Smooth muscle cell (in vitro differentiated cells): ENCODE data around the gene TBL1XR1. TPM values are rescaled to one million over a fixed set of nuclear protein-coding genes. Genes with fewer than 3 reads are reported as not detected.

ENCODE experiments used
- DNase-seq: peaks from one replicate; lab custom pipeline; 2025; ENCODE audit not compliant: unreplicated experiment; lab: John Stamatoyannopoulos, UW
- H2AFZ ChIP-seq: fragments of 200-600 bp; sonication (generic); 2 replicates; pipeline ENCODE4 v1.6.0; 2016; ENCODE audit warnings: antibody characterized with exemption, low read depth, mild to moderate bottlenecking
- H3F3A ChIP-seq: fragments of 200-600 bp; sonication (generic); 2 replicates; pipeline ENCODE4 v1.6.0; 2017; ENCODE audit warnings: antibody characterized with exemption, low read depth
- H3K27ac ChIP-seq: fragments of 200-600 bp; sonication (generic); 2 replicates; pipeline ENCODE4 v1.5.1; 2016; ENCODE audit warnings: low read depth, mild to moderate bottlenecking
- H3K27me3 ChIP-seq: fragments of 200-600 bp; sonication (generic); 2 replicates; pipeline ENCODE4 v1.6.1; 2016; ENCODE audit warnings: low read depth, mild to moderate bottlenecking
- H3K36me3 ChIP-seq: fragments of 200-600 bp; sonication (generic); 2 replicates; pipeline ENCODE4 v1.5.1; 2016; ENCODE audit warnings: low read depth
- H3K4me1 ChIP-seq: fragments of 200-600 bp; sonication (generic); 2 replicates; pipeline ENCODE4 v1.5.1; 2016; ENCODE audit warnings: low read depth
- H3K4me2 ChIP-seq: fragments of 200-600 bp; sonication (generic); 2 replicates; pipeline ENCODE4 v1.6.0; 2016; ENCODE audit warnings: mild to moderate bottlenecking
- H3K4me3 ChIP-seq: fragments of 200-600 bp; sonication (generic); 2 replicates; pipeline ENCODE4 v1.5.1; 2016; ENCODE audit warnings: mild to moderate bottlenecking
- H3K79me2 ChIP-seq: fragments of 200-600 bp; sonication (generic); 2 replicates; pipeline ENCODE4 v1.6.0; 2016; ENCODE audit warnings: low read depth, mild to moderate bottlenecking
- H3K9ac ChIP-seq: fragments of 200-600 bp; sonication (generic); 2 replicates; pipeline ENCODE4 v1.6.0; 2016; ENCODE audit warnings: low read depth
- H3K9me3 ChIP-seq: fragments of 200-600 bp; sonication (generic); replicated peaks from 2 replicates; pipeline ENCODE4 v1.5.1; 2016; ENCODE audit warnings: low read depth
- H4K20me1 ChIP-seq: fragments of 200-600 bp; sonication (generic); 2 replicates; pipeline ENCODE4 v1.6.0; 2016; ENCODE audit warnings: low read depth
- CTCF ChIP-seq: fragments of 200-600 bp; sonication (generic); IDR thresholded peaks from 2 replicates; pipeline ENCODE4 v1.5.1; 2017; ENCODE audit warnings: borderline replicate concordance, mild to moderate bottlenecking, antibody characterized with exemption; ENCODE audit not compliant: insufficient read depth, poor library complexity, severe bottlenecking
- WGBS: methylation state at CpG from one replicate; pipeline ENCODE4 v1.1.7; 2016; ENCODE audit warnings: low lambda C conversion rate; 5-methylcytosine and 5-hydroxymethylcytosine counted together
- polyA plus RNA-seq: library from polyadenylated mRNA; unstranded; fragments of >200 nt; fragmentation: Nextera tagmentation; extraction: Ambion mirVana; gene quantifications from 2 replicates; pipeline ENCODE4 v1.2.1, GENCODE V29; 2016
- total RNA-seq: library from RNA; depleted of rRNA; stranded (reverse); fragments of >200 nt; gene quantifications from 2 replicates; pipeline ENCODE4 v1.2.3, GENCODE V29; 2014

TBL1XR1 gene
- total and polyA plus RNA-seq, 2 experiments from 2014 or later, result 19.9 to 115 TPM

GRCh38 chr3:177137774-177138705 is 59.2 kb downstream of the TBL1XR1 start:
- no peak for DNase-seq
- H3K9me3 ChIP-seq, result no peaks in the 10 kb centered on the region
- H3K27me3 ChIP-seq, result no peaks in the 10 kb centered on the region
- TF ChIP-seq CTCF, result no peak
- H4K20me1 ChIP-seq, result peaks cover 97% of the 10 kb centered on the region
- no peak overlapping the region for H2AFZ ChIP-seq
- 96% methylated on average over 7 of the region's 7 CpGs for WGBS
- no peaks in the 10 kb centered on the region for H3K36me3 ChIP-seq
- H3K4me2 ChIP-seq, result no peak overlapping the region
- no peak overlapping the region for H3K9ac ChIP-seq
- H3K4me1 ChIP-seq, result peaks cover 2% of the 10 kb centered on the region
- no peaks in the 10 kb centered on the region for H3F3A ChIP-seq
- H3K4me3 ChIP-seq, result no peak overlapping the region
- H3K79me2 ChIP-seq, result peaks cover 99% of the 10 kb centered on the region
- H3K27ac ChIP-seq, result peak overlapping the region; percentile 77

- DNase-seq, result no peak
- Histone ChIP-seq H3K36me3 (no peaks in the 10 kb centered on the region), H3K4me1 (no peaks in the 10 kb centered on the region), H3K79me2 (peaks cover 99% of the 10 kb centered on the region), H3K9me3 (no peaks in the 10 kb centered on the region), H2AFZ (no peak overlapping the region), H3K9ac (peak overlapping the region; percentile 53), H3K27me3 (no peaks in the 10 kb centered on the region), H3F3A (no peaks in the 10 kb centered on the region), H3K4me2 (no peak overlapping the region), H3K27ac (peak overlapping the region; percentile 77), H4K20me1 (peaks cover 97% of the 10 kb centered on the region), H3K4me3 (no peak overlapping the region)
- 66% methylated on average over 6 of the region's 6 CpGs for WGBS
- TF ChIP-seq CTCF, result no peak
Observed at GRCh38 chr3:177136741-177137140, 60.5 kb downstream of the TBL1XR1 start.

- H3K9ac ChIP-seq, result peak overlapping the region; percentile 33
- H3K79me2 ChIP-seq, result peaks cover 99% of the 10 kb centered on the region
- no peak overlapping the region for H3K4me3 ChIP-seq
- no peaks in the 10 kb centered on the region for H3F3A ChIP-seq
- H3K27ac ChIP-seq, result peak overlapping the region; percentile 77
- no peaks in the 10 kb centered on the region for H3K27me3 ChIP-seq
- H4K20me1 ChIP-seq, result peaks cover 97% of the 10 kb centered on the region
- no peaks in the 10 kb centered on the region for H3K9me3 ChIP-seq
- no peak overlapping the region for H3K4me2 ChIP-seq
- no peak for TF ChIP-seq CTCF
- H3K4me1 ChIP-seq, result no peaks in the 10 kb centered on the region
- no peak for DNase-seq
- 84% methylated on average over 10 of the region's 10 CpGs for WGBS
- H2AFZ ChIP-seq, result no peak overlapping the region
- H3K36me3 ChIP-seq, result no peaks in the 10 kb centered on the region
Observed at GRCh38 chr3:177135841-177136492, 61.3 kb downstream of the TBL1XR1 start.
